GM12878 (cell line): Measurements from ENCODE around the gene FOXJ3.

ENCODE experiments used
- CREB1 ChIP-seq: IDR thresholded peaks from 2 replicates; pipeline ENCODE4 v1.6.1; 2012; ENCODE audit warnings: low read depth, mild to moderate bottlenecking, inconsistent platforms
- CTCF ChIP-seq, 3 experiments: IDR thresholded peaks in 2 of 3; conservative IDR thresholded peaks in 1 of 3; 2 replicates each; pipeline ENCODE4 v1.5.1; 2011; ENCODE audit warnings: low read depth in 3 of 3, low read length in 3 of 3, mild to moderate bottlenecking in 3 of 3, control low read depth in 2 of 3, moderate library complexity in 2 of 3, inconsistent platforms in 1 of 3, mixed read lengths in 1 of 3; ENCODE audit not compliant: control insufficient read depth in 2 of 3, insufficient read depth in 1 of 3; ENCODE audit errors: extremely low read depth in 1 of 3
- MXI1 ChIP-seq: fragments of 150-350 bp; IDR thresholded peaks from 2 replicates; pipeline ENCODE4 v1.6.1; 2011; ENCODE audit warnings: low read depth, mild to moderate bottlenecking, inconsistent platforms, low read length, improper control_type of control experiment
- POLR2A ChIP-seq: IDR thresholded peaks from 2 replicates; pipeline ENCODE4 v1.6.1; 2011; ENCODE audit warnings: low read depth, mild to moderate bottlenecking, low read length
- POLR2AphosphoS5 ChIP-seq: IDR thresholded peaks from 2 replicates; pipeline ENCODE4 v1.6.1; 2011; ENCODE audit warnings: mild to moderate bottlenecking, low read length, inconsistent platforms
- RAD21 ChIP-seq: IDR thresholded peaks from 2 replicates; pipeline ENCODE4 v1.6.1; 2011; ENCODE audit warnings: mild to moderate bottlenecking, low read depth, low read length, moderate library complexity; ENCODE audit not compliant: insufficient read depth
- RCOR1 ChIP-seq: conservative IDR thresholded peaks from 2 replicates; pipeline ENCODE4 v1.6.1; 2012; ENCODE audit warnings: low read depth, low read length, improper control_type of control experiment
- TCF3 ChIP-seq: IDR thresholded peaks from 2 replicates; pipeline ENCODE4 v1.6.1; 2012; ENCODE audit warnings: low read depth, mild to moderate bottlenecking, low read length, borderline replicate concordance; ENCODE audit not compliant: insufficient read depth
- WRNIP1 ChIP-seq: IDR thresholded peaks from 2 replicates; pipeline ENCODE4 v1.6.1; 2011; ENCODE audit warnings: low read depth, low read length, improper control_type of control experiment, borderline replicate concordance

- TF ChIP-seq RCOR1 (no peak), POLR2A (no peak), POLR2AphosphoS5 (no peak), MXI1 (no peak), TCF3 (no peak), CTCF (IDR thresholded peaks at IDR 0.05 in 2 of 3, conservative IDR thresholded peaks at IDR 0.05 in 1 of 3; ENCODE audit: control insufficient read depth in 2 of 3, extremely low read depth in 1 of 3, insufficient read depth in 1 of 3, low read depth in 3 of 3, low read length in 3 of 3) (no peak), RAD21 (no peak), WRNIP1 (no peak), CREB1 (no peak)
Observed at GRCh38 chr1:42177541-42177981, 157.5 kb downstream of the FOXJ3 start.
